Kidney tubule cell (primary cell): ENCODE measurements around the gene ATAD3B.
"Not testable (repeated sequence)": the region's sequence is repeated elsewhere in the genome, so short reads cannot be mapped to it uniquely, and the experiment has no call there.

Experiments
- DNase-seq: peaks from one replicate; pipeline ENCODE4 v3.0.0-alpha.2; 2018; ENCODE audit warnings: low spot score

The ATAD3B gene, protein sequence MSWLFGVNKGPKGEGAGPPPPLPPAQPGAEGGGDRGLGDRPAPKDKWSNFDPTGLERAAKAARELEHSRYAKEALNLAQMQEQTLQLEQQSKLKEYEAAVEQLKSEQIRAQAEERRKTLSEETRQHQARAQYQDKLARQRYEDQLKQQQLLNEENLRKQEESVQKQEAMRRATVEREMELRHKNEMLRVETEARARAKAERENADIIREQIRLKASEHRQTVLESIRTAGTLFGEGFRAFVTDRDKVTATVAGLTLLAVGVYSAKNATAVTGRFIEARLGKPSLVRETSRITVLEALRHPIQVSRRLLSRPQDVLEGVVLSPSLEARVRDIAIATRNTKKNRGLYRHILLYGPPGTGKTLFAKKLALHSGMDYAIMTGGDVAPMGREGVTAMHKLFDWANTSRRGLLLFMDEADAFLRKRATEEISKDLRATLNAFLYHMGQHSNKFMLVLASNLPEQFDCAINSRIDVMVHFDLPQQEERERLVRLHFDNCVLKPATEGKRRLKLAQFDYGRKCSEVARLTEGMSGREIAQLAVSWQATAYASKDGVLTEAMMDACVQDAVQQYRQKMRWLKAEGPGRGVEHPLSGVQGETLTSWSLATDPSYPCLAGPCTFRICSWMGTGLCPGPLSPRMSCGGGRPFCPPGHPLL

DNA sequence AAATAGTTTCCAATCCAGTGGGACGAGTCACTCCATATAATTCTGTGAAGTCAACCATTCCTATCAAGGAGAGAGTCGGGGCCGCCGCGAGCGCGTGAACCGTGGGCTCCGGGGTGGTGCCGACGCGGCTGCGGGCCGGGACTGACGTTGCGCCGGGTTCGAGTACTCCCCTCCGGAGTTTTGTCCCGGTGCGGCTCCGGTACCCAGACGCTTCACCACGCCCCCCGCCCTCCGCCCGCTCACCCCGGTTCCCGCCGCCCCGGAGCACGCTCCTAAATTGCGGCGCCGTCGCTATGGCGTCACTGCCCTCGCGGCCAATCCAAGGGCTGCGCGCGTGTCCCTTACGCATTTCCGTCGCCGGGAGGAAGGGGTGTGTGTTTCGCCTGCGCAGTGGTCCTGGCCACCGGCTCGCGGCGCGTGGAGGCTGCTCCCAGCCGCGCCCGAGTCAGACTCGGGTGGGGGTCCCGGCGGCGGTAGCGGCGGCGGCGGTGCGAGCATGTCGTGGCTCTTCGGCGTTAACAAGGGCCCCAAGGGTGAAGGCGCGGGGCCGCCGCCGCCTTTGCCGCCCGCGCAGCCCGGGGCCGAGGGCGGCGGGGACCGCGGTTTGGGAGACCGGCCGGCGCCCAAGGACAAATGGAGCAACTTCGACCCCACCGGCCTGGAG is at the start of gene ATAD3B:
Gene ATAD3B (plus strand): TSS at position 377 of the 664 bp plus-strand sequence. CDS start 120 bp downstream, at position 497.
- DNase-seq, result peak; percentile 92

DNA sequence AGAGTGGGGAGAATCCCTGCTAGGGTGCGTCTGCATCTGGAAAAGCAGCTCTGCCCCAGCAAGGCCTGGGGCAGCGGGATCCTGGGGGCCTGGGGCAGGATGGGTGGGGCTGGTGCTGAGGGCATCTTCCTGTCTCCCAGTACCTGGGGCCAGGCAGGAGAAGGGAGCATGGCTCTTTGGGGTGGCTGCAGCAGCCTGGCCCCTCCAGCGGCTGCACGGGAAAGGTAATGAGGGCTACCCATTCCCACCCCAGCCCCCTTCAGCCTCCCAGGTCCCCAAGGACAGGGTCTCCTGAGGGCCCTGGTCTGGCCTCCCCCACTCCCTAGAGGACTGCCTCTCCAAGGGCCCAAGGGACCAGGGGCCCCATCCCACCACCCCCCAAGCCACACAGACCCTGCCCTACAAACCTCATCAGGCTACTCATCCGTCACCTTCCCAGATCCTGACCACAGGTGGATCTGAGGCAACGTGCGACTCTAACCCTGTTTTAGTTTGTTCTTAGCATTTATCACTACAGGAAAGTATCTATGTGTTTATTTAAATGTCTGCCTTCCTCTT is 49.6 kb upstream of the ATAD3B start:
- DNase-seq, result no peak

DNA sequence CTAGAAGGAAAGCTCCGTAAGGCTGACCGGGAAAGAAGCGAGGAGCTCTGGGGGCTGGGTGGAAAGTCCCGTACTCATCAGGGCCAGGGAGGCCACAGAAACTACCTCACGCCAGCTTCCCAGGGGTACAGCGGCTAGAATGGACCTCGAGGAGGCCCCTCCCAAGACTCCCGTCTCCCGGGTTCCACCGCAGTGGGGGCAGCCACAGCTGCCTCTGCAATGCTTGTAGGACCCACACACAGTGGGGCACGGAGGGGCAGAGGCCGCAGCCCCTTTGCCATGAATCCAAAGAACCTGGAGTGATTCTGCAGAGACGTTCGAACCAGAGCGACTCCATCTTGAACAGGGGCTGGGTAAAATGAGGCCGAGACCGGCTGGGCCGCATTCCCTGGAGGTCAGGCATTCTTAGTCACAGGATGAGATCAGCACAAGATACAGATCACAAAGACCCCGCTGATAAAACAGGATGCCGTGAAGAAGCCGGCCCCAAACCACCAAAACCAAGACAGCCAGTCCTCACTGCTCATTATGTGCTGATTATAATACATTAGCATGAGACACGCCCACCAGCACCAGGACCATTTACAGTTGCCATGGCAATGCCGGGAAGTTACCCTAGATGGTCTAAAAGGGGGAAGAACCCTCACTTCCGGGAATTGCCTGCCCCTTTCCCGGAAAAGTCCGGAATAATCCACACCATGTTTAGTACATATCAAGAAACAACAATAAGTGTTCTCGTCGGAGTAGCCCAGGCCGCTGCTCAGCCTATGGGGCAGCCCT is 48.9 kb upstream of the ATAD3B start:
- peak; percentile 34 for DNase-seq

DNA sequence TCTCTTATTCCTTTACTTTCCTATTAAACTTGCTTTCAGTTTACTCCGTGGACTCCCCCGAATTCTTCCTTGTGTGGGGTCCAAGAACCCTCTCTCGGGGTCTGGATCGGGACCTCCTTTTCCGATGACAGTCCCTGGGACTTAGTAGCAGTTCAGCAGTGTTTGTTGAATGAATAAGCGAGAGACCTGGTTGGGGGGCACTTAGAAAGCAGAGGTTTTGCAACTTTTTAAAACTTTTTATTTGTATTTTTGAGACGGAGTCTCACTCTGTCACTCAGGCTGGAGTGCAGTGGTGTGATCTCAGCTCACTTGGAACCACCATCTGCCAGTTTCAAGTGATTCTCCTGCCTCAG is 48.3 kb upstream of the ATAD3B start:
- DNase-seq, result no peak

DNA sequence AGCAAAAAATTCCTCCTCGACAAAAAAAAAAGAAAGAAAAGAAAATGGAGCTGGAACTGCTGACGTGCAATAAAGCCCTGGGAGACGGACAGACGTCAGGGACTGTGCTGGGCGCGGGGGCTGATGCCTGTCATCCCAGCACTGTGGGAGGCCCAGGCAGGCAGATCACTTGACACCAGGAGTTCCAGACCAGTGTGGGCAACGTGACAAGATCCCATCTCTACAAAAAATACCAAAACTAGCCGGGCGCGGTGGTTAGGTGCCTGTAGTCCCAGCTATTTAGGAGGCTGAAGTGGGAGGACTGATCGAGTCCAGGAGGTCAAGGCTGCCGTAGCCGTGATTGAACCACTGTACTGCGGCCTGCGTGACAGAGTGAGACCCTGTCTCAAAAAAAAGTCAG is 46.9 kb upstream of the ATAD3B start:
- DNase-seq, result no peak

DNA sequence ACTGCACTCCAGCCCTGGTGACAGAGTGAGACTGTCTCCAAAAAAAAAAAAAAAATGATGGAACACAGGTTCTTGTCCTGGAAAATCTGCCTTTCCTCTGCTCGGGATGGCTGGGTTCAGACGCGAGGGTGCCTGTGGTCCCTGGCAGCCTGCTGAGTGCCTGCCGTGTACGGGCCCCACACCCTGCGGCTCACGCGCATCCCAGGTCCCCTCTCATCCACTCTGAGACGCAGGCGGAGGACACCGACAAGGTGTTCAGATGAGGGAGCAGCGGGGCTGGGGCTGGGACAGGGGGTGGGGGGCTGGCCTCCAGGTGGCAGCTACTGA is 46.2 kb upstream of the ATAD3B start:
- DNase-seq, result no peak

DNA sequence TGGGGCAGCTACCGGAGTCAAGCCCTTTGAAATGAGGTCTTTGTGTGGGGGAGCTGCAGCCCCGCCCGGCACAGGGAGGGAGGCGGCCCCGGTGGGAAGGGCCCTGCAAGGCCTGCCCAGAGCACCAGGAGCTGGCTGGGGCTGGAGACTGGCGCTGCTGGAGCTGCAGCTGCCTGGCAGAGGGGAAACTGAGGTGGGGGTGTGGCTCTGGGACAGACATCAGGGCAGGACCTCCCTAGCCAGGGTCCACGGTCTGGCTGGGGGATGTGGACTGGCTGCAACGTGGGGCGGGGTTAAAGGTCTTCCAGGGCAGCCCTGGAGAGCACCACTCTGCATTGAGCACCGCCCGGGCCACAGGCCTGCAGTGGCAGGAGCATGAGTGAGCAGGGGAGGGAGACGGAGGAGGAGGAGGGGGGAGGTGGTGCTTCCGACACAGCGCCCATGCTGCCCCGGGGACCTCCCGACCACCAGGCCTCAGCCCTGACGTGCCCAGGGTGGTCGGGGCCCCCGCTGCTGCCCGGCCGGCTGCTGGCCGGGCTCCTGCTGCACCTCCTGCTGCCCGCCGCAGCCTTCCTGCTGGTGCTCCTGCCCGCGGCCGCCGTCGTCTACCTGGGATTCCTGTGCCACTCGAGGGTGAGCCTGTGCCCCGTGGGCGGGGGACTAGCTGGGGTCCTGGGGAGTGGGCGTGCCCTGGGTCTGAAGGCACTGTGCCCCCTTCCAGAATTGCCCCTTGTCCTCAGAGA is 45.6 kb upstream of the ATAD3B start:
- DNase-seq, result no peak

DNA sequence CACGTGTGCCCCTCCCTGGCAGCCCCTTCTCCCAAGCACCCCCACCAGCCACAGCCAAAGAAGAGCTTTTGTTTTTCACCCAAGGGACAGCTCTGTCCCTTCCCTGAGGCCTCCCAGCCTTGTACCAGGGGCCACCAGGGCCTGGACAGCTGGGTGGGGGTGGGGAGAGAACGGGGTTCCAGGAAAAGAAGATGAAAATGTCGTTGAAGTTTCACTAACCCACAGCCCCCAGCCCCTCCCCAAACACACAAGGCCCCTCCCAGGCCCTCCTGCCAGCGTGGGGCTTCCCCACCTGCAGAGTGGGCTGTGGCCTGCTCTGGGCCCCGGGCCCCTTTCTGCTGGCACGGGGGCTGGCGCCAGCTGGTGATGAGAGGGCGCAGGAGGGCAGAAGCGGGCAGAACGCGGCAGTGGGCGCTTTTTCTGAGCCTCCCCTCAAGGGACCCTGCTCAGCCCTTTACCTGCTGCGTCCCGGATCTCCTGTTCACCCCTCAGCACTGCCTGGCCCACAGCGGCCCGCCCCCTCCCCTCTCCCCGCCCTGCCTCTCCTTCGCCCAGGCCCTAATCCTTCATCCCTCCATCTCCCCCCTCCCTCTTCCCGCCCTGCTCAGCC is 45.0 kb upstream of the ATAD3B start:
- DNase-seq, result no peak

DNA sequence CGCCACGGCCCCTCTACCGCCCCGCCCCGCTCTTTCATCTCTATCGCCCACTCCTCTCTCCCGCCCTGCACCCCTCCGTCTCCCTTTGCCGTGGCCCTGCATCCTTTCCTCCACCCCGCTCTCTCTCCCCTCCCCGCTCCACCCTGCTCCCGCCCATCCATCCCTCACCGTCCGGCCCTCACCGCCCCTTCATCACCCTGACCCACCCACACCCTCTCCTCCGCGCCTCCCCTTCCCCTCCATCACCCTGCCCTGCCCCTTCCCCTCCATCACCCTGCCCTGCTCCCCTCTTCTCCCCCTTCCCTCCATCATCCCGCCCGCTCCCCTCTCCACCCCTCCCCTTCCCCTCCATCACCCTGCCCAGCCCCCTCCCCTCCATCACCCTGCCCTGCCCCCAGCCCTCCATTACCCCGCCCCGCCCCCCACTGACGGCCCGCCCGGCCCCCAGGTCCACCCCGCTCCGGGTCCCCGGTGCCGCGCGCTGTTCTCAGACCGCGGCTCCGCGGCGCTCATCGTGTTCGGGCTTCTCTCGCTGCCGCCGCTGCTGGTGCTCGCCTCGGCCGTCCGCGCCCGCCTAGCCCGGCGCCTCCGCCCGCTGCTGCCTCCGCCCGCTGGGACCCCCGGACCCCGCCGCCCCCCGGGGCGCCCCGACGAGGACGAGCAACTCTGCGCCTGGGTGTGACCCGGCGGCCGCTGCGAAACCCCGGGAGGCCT is 44.3 kb upstream of the ATAD3B start:
- DNase-seq, result no peak

DNA sequence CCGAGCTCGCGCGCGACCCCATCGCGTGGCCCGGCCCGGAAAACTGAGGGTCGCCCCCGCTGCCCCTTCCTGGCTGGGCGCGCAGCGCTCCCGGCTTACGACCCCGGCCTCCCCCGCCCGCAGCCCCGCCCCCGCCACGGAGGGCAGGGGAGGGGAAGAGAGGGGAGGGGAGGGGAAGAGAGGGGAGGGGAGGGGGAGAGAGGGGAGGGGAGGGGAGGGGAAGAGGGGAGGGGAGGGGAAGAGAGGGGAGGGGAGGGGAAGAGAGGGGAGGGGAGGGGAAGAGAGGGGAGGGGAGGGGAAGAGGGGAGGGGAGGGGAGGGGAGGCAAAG is 43.8 kb upstream of the ATAD3B start:
- no peak for DNase-seq

DNA sequence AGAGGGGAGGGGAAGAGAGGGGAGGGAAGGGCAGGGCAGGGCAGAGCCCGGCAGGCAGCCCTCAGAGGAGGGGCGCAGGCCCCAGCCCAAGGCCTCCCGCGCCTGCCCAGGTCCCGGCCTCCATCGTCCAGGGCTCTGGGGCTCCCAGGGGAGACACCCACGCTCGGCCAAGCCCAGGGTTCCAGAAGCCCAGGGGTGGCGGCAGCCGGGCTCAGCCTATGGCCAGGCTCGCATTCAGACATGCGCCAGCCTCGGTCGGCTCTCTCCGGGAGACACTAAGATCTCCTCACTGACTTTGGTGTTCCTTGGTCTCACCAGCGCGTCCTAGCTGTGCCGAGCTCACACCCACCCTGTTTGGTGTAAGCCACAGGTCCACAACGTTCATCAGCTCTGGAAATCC is 43.4 kb upstream of the ATAD3B start:
- no peak for DNase-seq

DNA sequence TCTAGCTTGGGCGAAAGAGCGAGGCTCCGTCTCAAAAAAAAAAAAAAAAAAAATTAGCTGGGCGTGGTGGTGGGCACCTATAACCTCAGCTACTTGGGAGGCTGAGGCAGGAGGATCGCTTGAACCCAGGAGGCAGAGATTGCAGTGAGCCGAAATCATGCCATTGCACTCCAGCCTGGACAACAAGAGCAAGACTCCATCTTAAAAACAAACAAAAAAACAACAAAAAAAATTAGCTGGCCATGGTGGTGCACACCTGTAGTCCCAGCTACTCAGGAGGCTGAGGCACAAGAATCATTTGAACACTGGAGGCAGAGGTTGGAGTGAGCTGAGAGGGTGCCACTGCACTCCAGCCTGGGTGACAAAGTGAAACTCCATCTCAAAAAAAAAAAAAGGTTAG is 42.6 kb upstream of the ATAD3B start:
- not testable (repeated sequence) for DNase-seq

DNA sequence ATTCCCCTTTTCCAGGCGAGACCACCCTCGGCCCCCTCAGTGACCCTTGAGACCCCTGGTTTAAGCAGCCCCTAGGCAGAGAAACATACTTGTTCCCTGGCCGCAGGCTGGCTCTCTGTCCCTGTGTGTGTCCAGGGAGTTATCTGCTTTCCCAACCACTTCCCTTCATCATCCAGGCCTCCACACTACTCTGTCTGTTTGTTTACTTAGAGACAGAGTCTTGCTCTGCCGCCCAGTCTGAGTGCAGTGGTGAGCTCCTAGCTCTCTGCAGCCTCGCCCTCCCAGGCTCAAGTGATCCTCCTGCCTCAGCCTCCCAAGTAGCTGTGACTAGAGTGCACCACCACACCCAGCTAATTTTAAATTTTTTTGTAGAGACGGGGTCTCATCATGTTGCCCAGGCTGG is 41.9 kb upstream of the ATAD3B start:
- DNase-seq, result no peak

DNA sequence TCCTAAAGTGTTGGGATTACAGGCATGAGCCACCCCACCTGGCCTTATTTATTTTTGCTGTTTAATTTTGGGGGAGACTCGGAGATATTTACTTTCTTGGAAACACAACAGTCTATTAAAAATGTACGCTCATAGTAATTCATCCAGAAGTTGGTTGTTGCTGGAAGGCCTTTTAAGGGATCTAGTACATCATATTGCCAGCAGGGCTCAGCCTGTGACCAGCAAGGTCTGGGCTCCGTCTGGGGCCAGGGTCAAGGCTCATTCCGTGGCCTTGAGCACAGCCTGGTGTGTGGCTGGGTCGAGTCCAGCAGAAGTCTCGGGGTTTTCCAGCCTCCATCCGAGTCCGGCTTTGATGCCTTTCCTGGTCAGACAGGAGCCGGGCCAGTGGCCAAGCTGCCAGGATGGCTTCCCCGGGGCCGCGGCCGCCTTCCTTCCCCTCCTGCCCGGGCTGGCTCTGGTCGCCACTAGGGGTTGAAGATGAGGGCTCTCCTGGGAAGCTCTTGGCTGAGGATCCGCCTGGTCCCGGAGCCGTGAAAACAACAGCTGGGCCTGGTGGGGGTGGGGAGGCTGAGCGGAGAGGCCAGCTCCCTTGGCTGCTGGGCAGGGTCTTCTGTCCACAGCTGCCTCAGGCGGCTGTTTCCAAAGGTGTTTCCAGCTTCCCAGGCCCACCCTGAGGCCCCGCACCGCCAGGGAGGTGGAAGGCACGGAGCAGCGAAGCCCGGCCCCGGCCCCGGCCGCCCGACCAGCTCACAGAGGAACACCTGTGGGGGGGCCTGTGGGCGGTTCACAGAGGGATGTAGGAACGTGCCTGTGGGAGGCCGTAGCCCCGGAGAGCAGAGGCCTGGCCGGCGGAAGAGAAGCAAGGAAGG is 41.2 kb upstream of the ATAD3B start:
- DNase-seq, result peak; percentile 43

DNA sequence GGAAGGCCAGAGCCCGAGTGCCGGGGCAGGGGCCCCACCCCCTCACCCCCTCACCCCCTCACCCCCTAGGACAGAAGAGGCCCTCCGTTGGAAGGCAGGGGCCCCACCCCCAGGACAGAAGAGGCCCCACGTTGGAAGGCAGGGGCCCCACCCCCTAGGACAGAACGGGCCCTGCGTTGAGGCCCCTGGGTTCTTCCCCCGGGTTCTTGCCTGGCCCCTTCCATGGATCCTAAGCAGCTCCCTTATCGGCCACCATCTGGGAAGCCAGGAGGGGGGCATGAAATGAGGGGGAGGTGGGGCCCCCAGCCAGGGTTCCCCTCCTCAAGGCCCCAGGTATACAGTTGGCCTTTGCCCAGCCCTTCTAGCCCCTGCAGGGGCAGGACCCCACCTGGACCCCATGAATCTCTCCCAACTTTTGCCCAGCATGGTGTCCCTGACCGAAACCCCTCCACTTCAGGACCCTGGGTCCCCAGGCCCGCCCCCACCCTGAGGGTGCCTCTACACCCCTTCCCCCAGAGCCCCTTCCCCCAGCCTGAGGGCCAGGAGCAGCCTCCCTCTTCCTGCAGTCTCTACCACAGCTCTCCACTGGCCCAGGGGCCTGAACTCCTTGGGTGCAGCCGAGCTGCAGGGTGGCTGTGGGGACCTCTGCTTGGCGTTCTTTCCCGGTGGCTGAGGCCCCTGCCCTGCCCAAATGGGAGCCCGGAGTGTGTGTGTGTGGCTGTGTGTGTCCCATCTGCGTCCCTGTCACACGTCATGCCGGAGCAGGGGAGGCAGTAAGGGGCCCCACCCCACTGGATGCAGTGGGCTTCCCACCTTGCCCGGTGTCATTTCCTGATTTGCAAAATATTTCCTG is 40.3 kb upstream of the ATAD3B start:
- no peak for DNase-seq

DNA sequence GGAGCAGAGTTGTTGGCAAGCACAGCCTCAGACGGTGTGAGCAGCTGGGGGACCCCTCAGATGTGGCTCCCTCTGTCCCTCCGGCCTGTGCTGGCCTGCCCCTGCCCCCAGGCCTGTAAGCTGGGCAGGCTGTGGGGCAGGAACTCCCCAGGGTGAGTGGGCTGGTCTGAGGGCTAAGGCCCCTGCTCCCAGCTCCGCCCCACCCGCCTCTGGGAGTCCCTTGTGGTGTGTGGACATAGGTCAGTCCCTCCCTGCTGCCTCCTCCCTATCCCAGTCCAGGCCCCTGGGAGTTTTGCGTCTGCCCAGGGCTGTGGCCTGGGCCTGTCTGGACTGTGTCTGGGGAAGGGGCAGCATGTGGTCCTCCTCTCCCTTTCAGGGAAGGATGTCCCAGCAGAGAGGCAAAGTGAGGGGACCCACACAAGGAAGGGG is 39.7 kb upstream of the ATAD3B start:
- no peak for DNase-seq

DNA sequence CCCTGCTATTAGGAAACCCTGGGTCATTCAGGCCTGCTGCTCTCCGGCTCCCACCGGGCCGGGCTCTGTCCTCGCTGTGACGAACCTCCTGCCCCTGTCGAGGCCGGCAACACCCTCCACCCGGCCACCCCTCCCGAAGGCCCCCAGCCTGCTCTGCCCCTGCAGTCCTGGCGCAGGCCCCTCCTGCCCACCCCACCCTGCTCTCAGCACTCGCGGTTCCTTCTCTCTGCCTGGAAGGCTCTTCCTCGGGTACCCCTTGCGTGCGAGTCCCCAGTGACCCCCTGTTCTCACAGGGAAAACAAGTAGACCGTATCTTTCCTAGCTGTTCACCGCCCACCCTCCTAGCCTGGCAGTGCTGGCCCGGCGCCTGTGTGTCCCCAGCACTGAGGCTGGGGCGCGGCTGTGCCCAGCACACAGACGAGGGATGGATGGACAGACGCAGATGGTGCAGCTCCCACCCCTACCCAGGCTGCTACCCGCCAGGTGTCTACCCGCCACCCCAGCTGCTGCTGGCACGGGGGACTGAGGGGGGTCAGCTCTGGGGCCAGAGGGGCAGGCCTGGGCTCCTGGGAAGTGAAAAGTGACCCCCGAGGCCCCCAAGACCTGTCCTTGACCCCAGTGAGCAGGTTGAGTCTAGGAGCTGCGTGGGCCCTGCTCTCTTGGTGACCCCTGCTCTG is 39.2 kb upstream of the ATAD3B start:
- no peak for DNase-seq
